GM12801 (cell line): Measurements from ENCODE around the gene MAFF.

Experiments used
- TF ChIP-seq, protein P1 (sequence below): IDR thresholded peaks from one replicate; pipeline ENCODE4 v1.5.1; 2011; ENCODE audit warnings: control low read depth; ENCODE audit not compliant: insufficient read length; ENCODE audit errors: extremely low read depth

MAFF gene

GRCh38 chr22:38181453-38182200 lies 20.2 kb upstream of the MAFF start, which contains the start of gene PLA2G6:
Gene PLA2G6, minus strand, starts transcription at chr22:38181830. Its CDS starts 12,404 bp downstream, at chr22:38169426.
- TF ChIP-seq, protein P1, sequence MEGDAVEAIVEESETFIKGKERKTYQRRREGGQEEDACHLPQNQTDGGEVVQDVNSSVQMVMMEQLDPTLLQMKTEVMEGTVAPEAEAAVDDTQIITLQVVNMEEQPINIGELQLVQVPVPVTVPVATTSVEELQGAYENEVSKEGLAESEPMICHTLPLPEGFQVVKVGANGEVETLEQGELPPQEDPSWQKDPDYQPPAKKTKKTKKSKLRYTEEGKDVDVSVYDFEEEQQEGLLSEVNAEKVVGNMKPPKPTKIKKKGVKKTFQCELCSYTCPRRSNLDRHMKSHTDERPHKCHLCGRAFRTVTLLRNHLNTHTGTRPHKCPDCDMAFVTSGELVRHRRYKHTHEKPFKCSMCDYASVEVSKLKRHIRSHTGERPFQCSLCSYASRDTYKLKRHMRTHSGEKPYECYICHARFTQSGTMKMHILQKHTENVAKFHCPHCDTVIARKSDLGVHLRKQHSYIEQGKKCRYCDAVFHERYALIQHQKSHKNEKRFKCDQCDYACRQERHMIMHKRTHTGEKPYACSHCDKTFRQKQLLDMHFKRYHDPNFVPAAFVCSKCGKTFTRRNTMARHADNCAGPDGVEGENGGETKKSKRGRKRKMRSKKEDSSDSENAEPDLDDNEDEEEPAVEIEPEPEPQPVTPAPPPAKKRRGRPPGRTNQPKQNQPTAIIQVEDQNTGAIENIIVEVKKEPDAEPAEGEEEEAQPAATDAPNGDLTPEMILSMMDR = no peak

- TF ChIP-seq, protein P1 = no peak
These were observed 17.0 kb upstream of the MAFF start for GRCh38 chr22:38184788-38185187.

GRCh38 chr22:38186429-38186828 lies 15.4 kb upstream of the MAFF start:
- TF ChIP-seq, protein P1 = no peak

DNA sequence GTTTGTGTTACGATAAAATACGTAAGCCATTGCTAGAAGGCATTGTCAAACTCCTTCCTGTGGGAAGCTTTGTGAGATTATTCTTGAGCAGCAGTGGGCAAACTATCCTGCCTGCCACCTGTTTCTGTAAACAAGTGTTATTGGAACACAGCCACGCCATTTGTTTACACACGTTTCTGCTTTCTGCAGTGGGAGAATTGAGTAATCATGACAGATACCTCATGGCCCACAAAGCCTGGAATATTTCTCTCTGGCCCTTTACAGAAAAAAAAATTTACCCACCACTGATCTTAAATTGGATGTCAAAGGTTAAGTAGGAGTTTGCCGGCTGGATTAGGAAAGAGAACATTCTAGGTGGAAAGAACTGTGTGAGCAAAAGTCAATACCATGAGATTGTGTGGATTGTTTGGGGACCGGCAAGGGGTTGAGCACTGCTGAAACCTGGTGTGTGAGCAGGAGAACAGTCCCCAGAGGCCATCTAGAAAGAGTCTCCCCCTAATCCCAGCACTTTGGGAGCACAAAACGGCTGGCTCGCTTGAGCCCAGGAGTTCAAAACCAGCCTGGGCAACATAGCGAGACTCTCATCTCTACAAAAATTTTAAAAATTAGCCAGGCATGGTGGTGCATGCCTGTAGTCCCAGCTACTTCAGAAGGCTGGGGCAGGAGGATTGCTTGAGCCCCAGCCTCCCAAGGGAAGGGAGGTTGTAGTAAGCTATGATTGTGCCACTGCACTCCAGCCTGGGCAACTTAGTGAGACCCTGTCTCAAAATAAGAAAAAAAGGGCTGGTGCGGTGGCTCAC lies 14.2 kb upstream of the MAFF start:
- TF ChIP-seq, protein P1 = no peak

DNA sequence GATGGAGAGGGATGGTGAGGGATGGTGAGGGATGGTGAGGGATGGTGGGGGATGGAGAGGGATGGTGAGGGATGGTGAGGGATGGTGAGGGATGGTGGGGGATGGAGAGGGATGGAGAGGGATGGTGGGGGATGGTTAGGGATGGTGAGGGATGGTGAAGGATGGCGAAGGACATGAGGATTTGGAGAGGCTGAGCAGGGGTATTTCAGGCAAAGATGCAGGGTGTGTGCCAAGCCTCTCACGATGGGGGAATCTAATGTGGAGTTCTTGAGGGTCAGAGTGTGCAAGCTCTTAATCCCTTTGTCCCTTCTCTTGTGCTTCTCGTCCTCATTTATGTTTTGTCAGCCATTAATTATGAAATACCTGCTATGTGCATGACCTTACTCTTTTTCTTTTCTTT lies 12.7 kb upstream of the MAFF start:
- TF ChIP-seq, protein P1 = no peak

- TF ChIP-seq, protein P1 = no peak
These were observed 11.2 kb upstream of the MAFF start for GRCh38 chr22:38190581-38190980.

DNA sequence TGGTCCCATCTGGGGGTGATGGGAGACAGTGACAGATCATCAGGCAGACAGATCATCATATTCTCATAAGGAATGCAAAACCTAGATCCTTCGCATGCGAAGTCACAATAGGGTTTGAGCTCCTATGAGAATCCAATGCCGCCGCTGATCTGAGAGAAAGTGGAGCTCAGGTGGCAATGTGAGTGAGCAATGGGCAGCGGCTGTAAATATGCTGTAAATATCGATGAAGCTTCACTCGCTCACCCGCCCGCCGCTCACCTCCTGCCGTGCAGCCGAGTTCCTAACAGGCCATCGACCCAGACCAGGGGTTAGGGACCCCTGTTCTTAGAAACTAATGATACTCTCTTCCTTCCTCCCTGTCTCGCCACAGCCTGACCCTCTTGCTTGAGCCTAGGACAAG lies 10.7 kb upstream of the MAFF start:
- TF ChIP-seq, protein P1 = no peak
